ENCODE measurements around the gene TENT5C. TPM values are rescaled to one million over a fixed set of nuclear protein-coding genes. Genes with fewer than 3 reads are reported as not detected.

TENT5C gene
- total and polyA plus RNA-seq, 9 of the 15 experiments (the other 6 are each of a cell fraction or from before 2014, with no cell fraction given): 1.8 to 7.7 (median 4.0) TPM

DNA sequence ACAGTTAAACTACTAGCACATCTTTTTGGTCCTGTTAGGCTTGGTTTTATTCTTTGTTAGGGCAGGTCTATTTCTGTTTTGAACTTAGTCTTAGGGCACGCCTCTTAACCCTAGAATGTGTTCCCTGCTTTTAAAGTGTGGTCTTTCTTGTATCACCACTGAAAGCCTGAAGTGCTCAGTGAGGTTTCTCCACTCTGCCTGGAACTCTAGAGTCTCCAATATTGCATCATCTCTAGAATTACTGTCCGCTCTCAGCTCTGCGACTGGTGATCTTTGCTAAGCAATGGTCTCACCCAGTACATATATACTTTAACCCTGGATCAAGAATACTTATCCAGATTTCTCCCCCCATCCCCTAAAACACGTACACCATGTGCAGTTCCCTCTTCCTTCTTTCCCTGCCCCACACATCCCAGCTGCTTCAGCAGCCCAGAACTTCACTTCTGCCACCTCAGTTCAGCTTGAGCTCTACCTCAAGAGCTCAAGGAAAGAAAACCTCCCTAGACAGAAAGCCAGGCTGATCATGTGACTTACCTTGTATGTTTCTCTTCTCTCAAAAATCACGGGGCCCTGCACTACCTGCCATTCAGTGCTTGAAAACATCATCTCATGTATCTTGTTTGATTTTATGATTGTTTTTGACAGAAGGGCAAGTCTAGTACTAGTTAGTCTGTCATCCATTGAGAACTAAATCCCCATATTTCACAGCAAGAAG is 59.9 kb downstream of the TENT5C start (continued):
- peak; percentile 90 for TF ChIP-seq TFE3 (CRISPR knock-in tag; IDR thresholded peaks at IDR 0.05)
- no peak for TF ChIP-seq PATZ1 (CRISPR knock-in tag; IDR thresholded peaks at IDR 0.05; ENCODE audit: borderline replicate concordance)
- no peak for TF ChIP-seq ZNF121 (CRISPR knock-in tag; conservative IDR thresholded peaks at IDR 0.05)
- 0 out of 2 replicates have a peak, but pooled peaks have one; percentile 1 for TF ChIP-seq SPI1 (IDR thresholded peaks at IDR 0.05; ENCODE audit: borderline replicate concordance, low read depth, low read length)
- peak; percentile 40; the same call in 1 of the 2 replicates for TF ChIP-seq MECOM (CRISPR knock-in tag; IDR thresholded peaks at IDR 0.05)
- TF ChIP-seq CAMTA2 (CRISPR knock-in tag; conservative IDR thresholded peaks at IDR 0.05): no peak
- TF ChIP-seq ATF7 (IDR thresholded peaks at IDR 0.05): peak; percentile 84; the same call in 1 of the 2 replicates
- no peak for TF ChIP-seq ZNF134 (CRISPR knock-in tag; conservative IDR thresholded peaks at IDR 0.05)
- TF ChIP-seq, protein P1, sequence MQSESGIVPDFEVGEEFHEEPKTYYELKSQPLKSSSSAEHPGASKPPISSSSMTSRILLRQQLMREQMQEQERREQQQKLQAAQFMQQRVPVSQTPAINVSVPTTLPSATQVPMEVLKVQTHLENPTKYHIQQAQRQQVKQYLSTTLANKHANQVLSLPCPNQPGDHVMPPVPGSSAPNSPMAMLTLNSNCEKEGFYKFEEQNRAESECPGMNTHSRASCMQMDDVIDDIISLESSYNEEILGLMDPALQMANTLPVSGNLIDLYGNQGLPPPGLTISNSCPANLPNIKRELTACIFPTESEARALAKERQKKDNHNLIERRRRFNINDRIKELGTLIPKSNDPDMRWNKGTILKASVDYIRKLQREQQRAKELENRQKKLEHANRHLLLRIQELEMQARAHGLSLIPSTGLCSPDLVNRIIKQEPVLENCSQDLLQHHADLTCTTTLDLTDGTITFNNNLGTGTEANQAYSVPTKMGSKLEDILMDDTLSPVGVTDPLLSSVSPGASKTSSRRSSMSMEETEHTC (IDR thresholded peaks at IDR 0.05): no peak
- TF ChIP-seq RBBP5 (IDR thresholded peaks at IDR 0.05; ENCODE audit: borderline replicate concordance, insufficient read depth, low read length, poor library complexity, severe bottlenecking): no peak
- TF ChIP-seq, protein P2, sequence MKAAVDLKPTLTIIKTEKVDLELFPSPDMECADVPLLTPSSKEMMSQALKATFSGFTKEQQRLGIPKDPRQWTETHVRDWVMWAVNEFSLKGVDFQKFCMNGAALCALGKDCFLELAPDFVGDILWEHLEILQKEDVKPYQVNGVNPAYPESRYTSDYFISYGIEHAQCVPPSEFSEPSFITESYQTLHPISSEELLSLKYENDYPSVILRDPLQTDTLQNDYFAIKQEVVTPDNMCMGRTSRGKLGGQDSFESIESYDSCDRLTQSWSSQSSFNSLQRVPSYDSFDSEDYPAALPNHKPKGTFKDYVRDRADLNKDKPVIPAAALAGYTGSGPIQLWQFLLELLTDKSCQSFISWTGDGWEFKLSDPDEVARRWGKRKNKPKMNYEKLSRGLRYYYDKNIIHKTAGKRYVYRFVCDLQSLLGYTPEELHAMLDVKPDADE (conservative IDR thresholded peaks at IDR 0.05; ENCODE audit: control insufficient read depth, low read depth, low read length): no peak
- TF ChIP-seq LARP7 (IDR thresholded peaks at IDR 0.05): no peak
- peak; percentile 80 for TF ChIP-seq CEBPG (CRISPR knock-in tag; IDR thresholded peaks at IDR 0.05)
- peak; percentile 95 to 97 for TF ChIP-seq CEBPG (tag; conservative IDR thresholded peaks at IDR 0.05 in 1 of 2, IDR thresholded peaks at IDR 0.05 in 1 of 2)
- no peak for TF ChIP-seq ZNF592 (IDR thresholded peaks at IDR 0.05)
- TF ChIP-seq L3MBTL2 (IDR thresholded peaks at IDR 0.05): 0 out of 2 replicates have a peak, but pooled peaks have one; percentile 11

Data from K562 (cell line).